HCT116 (cell line): Measurements from ENCODE around the gene GMCL1.

ENCODE experiments used
- CTCF ChIP-seq, 3 experiments: fragments of 200-600 bp in 1 of 3; sonication (generic) in 1 of 3; IDR thresholded peaks in 2 of 3; conservative IDR thresholded peaks in 1 of 3; 2 replicates each; pipeline ENCODE4 v1.5.1; 2012 to 2017; ENCODE audit warnings: low read depth in 2 of 3, low read length in 2 of 3, antibody characterized with exemption in 1 of 3, borderline replicate concordance in 1 of 3, control low read depth in 1 of 3, mild to moderate bottlenecking in 1 of 3, mixed read lengths in 1 of 3, mixed run types in 1 of 3, moderate library complexity in 1 of 3; ENCODE audit not compliant: insufficient read depth in 1 of 3
- JUND ChIP-seq: IDR thresholded peaks from 2 replicates; pipeline ENCODE4 v1.6.1; 2012
- POLR2A ChIP-seq: IDR thresholded peaks from 2 replicates; pipeline ENCODE4 v1.7.0; 2011; ENCODE audit warnings: borderline replicate concordance; ENCODE audit not compliant: insufficient read depth, insufficient read length; ENCODE audit errors: extremely low read depth
- POLR2AphosphoS5 ChIP-seq: IDR thresholded peaks from 2 replicates; pipeline ENCODE4 v1.6.1; 2011; ENCODE audit warnings: mild to moderate bottlenecking, low read depth, low read length, moderate library complexity
- REST ChIP-seq: IDR thresholded peaks from 2 replicates; pipeline ENCODE4 v1.6.1; 2012; ENCODE audit warnings: low read depth
- SIN3A ChIP-seq: IDR thresholded peaks from 2 replicates; pipeline ENCODE4 v1.6.1; 2012; ENCODE audit warnings: low read depth

- no peak for TF ChIP-seq POLR2AphosphoS5
- TF ChIP-seq CTCF (IDR thresholded peaks at IDR 0.05 in 2 of 3, conservative IDR thresholded peaks at IDR 0.05 in 1 of 3; ENCODE audit: borderline replicate concordance in 1 of 3, insufficient read depth in 1 of 3, low read depth in 2 of 3, low read length in 2 of 3) = no peak
- no peak for TF ChIP-seq SIN3A
- TF ChIP-seq JUND = no peak
- TF ChIP-seq REST = no peak
- TF ChIP-seq POLR2A = no peak
Measured at GRCh38 chr2:69790601-69790959, 38.9 kb upstream of the GMCL1 start.
